Measurements from ENCODE around the gene RTN4RL1. TPM values are rescaled to one million over a fixed set of nuclear protein-coding genes. Genes with fewer than 3 reads are reported as not detected.

Gene RTN4RL1
- total RNA-seq, 6 experiments from 2014 or later = 0.54 to 2.6 (median 1.4) TPM

DNA sequence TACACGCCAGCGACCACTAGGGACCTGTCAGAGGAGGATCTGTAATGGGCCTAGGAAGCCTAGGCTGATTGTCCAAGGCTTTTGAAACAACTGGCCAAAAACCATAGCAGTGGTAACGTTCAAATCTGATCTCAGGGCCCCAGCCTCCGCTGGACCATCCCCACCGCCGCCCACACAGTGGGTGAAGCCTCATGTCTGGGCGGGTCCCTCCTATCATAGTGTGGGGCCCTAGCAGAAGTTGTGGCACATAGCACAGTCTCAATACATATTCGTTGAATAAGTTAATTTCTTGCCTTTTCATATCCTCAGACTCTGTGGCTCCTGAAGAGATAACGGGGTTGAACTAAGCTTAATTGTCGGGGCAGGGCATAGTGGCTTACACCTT is 5.6 kb upstream of the RTN4RL1 start:
- peak overlapping the region; percentile 99 to 100 (median 99) for H3K4me3 ChIP-seq
- H3K36me3 ChIP-seq = peaks cover 0 to 2% (median 0%) of the 10 kb centered on the region in 4 donors
- H3K27ac ChIP-seq = no peak overlapping the region
- H3K27me3 ChIP-seq = no peaks in the 10 kb centered on the region
- DNase-seq = peak in 1 of 3 donors; percentile 63
- 22% methylated on average over 9 of the region's 10 CpGs for WGBS (ENCODE audit: insufficient coverage, low coverage, low lambda C conversion rate, missing lambda C conversion rate)
- peaks cover 0 to 17% (median 4%) of the 10 kb centered on the region in 4 donors for H3K4me1 ChIP-seq
- TF ChIP-seq, protein P1, sequence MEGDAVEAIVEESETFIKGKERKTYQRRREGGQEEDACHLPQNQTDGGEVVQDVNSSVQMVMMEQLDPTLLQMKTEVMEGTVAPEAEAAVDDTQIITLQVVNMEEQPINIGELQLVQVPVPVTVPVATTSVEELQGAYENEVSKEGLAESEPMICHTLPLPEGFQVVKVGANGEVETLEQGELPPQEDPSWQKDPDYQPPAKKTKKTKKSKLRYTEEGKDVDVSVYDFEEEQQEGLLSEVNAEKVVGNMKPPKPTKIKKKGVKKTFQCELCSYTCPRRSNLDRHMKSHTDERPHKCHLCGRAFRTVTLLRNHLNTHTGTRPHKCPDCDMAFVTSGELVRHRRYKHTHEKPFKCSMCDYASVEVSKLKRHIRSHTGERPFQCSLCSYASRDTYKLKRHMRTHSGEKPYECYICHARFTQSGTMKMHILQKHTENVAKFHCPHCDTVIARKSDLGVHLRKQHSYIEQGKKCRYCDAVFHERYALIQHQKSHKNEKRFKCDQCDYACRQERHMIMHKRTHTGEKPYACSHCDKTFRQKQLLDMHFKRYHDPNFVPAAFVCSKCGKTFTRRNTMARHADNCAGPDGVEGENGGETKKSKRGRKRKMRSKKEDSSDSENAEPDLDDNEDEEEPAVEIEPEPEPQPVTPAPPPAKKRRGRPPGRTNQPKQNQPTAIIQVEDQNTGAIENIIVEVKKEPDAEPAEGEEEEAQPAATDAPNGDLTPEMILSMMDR (IDR thresholded peaks at IDR 0.05) = peak; percentile 47 to 49 (median 47)
- no peak for TF ChIP-seq POLR2A (IDR thresholded peaks at IDR 0.05)
- intact Hi-C loops (cut with DNase I) = no loop called here
- no peaks in the 10 kb centered on the region for H3K9me3 ChIP-seq
- no peak for ATAC-seq

DNA sequence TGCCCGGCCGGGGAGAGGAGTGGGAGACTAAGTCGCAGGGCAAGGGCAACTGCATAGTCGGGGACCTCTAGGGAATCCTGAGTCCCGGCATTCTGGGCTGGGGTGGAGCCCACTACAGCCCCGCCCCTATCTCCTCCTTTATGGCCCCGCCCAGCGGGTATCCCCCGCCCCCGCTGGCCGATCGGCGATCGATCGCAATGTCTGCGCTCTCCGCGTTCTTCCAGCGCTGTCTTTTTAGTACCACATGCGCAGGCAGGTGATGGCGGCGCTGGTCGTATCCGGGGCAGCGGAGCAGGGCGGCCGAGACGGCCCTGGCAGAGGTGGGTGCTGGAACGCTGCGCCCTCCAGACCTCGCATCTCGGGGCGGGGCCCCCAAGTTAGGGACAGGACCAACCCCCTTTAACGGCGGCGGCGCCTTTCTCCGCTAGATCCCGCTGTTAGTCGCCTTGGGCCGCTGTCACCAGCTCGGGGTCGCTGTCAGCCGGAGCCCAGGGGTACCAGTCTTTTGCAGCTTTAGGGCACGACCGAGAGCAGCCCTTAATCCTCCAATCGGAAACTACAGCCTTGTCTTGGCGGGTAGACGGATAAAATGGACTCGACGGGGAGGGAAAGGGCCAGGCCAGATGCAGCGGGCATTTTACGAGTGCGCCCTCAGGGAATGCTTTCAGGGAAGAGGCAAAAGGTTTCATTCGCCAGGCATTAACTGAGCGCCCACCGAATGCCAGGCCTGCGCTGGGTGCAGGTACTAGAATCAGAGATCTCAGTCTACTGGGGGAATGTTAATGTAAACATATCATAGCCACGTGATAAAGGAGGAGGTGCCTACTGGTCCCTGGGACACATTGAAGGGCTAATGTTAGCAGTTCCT is 5.0 kb upstream of the RTN4RL1 start, which contains the start of gene DPH1:
TSS of gene DPH1 (plus strand) at position 243 of the 868 bp plus-strand sequence. CDS start at position 260, 17 bp downstream.
- 0% methylated on average over 23 of the region's 59 CpGs for WGBS (ENCODE audit: insufficient coverage, low coverage, low lambda C conversion rate, missing lambda C conversion rate)
- no peaks in the 10 kb centered on the region for H3K27me3 ChIP-seq
- DNase-seq (peak; percentile 90 to 92 (median 91)), ATAC-seq (peak; percentile 87 to 91 (median 88))
- no peaks in the 10 kb centered on the region for H3K36me3 ChIP-seq
- TF ChIP-seq POLR2A (IDR thresholded peaks at IDR 0.05) = peak; percentile 12
- TF ChIP-seq, protein P1 (IDR thresholded peaks at IDR 0.05) = no peak
- H3K9me3 ChIP-seq = no peaks in the 10 kb centered on the region
- peak within 1 kb of the TSS; percentile 48 to 57 (median 56) for H3K27ac ChIP-seq
- intact Hi-C loops (cut with DNase I) = loop anchor here (5.0 kb wide), 1 partner anchor 123 kb away; no protein-coding TSS in a partner anchor
- H3K4me1 ChIP-seq = peaks cover 0 to 23% (median 7%) of the 10 kb centered on the region in 4 donors
- peak within 1 kb of the TSS; percentile 99 to 100 (median 99) for H3K4me3 ChIP-seq

DNA sequence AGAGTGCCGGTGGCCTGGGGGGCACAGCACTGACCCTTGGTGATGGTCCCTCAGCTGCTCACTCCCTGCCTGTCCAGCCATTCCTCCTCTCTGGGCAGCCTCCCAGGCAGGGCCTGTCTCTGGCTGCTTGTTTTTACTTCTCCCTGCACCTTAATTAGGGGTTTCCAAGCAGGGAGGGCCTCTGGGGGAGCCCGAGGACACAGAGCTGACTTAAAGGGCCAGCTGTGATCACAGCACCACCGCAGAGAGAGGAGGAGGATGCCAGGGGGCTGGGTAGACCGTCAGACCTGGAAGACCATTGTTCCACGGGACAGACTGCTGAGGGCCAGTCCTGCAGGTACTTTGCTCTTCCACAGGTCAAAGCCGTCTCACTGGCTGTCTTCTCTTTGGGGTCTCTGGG is 3.6 kb upstream of the RTN4RL1 start:
- peaks cover 0 to 37% (median 9%) of the 10 kb centered on the region in 4 donors for H3K4me1 ChIP-seq
- intact Hi-C loops (cut with DNase I) = loop anchor here (5.0 kb wide), 1 partner anchor 121 kb away; no protein-coding TSS in a partner anchor

DNA sequence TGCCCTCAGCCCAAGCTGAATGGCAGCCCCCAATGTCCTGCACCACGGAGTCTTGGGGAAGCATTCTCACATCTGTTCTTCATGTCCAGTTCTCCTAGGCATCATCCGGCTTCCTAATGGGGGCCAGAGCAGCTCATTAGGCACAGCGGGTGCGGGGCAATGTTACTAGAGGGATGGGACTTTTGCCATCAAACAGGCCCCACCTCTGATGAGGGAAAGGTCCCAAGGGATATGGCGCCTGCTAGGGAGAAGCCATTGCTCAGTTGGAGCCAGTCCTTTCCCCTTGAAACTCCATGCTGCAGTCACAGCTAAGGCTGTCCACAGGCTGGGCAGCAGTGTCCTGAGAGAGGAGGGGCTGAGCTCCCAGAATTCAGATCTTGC is 3.1 kb upstream of the RTN4RL1 start:
- no peaks in the 10 kb centered on the region for H3K27me3 ChIP-seq
- no peaks in the 10 kb centered on the region for H3K36me3 ChIP-seq
- DNase-seq = no peak
- intact Hi-C loops (cut with DNase I) = loop anchor here (5.0 kb wide), 1 partner anchor 121 kb away; no protein-coding TSS in a partner anchor
- 95% methylated on average over 3 of the region's 5 CpGs for WGBS (ENCODE audit: insufficient coverage, low coverage, low lambda C conversion rate, missing lambda C conversion rate)
- H3K4me3 ChIP-seq = no peak overlapping the region
- H3K4me1 ChIP-seq = peaks cover 0 to 38% (median 10%) of the 10 kb centered on the region in 4 donors
- H3K9me3 ChIP-seq = no peaks in the 10 kb centered on the region
- TF ChIP-seq POLR2A (IDR thresholded peaks at IDR 0.05) = no peak
- TF ChIP-seq, protein P1 (IDR thresholded peaks at IDR 0.05) = no peak
- no peak overlapping the region for H3K27ac ChIP-seq
- ATAC-seq = no peak

More for the DNA sequence above, 3.6 kb upstream of the RTN4RL1 start:
- no peak for TF ChIP-seq POLR2A (IDR thresholded peaks at IDR 0.05)
- TF ChIP-seq, protein P1 (IDR thresholded peaks at IDR 0.05) = no peak
- WGBS (ENCODE audit: insufficient coverage, low coverage, low lambda C conversion rate, missing lambda C conversion rate) = 20% methylated on average over 1 of the region's 6 CpGs
- ATAC-seq (no peak), DNase-seq (no peak)
- Histone ChIP-seq H3K4me3 (no peak overlapping the region), H3K27me3 (no peaks in the 10 kb centered on the region), H3K9me3 (no peaks in the 10 kb centered on the region), H3K36me3 (no peaks in the 10 kb centered on the region), H3K27ac (no peak overlapping the region)

Data from right lobe of liver (tissue), 6 donors.